ENCODE results near the gene TCOF1.

The TCOF1 gene

GRCh38 chr5:150428978-150429377 is 71.5 kb downstream of the TCOF1 start:
- TF ChIP-seq, protein P1, sequence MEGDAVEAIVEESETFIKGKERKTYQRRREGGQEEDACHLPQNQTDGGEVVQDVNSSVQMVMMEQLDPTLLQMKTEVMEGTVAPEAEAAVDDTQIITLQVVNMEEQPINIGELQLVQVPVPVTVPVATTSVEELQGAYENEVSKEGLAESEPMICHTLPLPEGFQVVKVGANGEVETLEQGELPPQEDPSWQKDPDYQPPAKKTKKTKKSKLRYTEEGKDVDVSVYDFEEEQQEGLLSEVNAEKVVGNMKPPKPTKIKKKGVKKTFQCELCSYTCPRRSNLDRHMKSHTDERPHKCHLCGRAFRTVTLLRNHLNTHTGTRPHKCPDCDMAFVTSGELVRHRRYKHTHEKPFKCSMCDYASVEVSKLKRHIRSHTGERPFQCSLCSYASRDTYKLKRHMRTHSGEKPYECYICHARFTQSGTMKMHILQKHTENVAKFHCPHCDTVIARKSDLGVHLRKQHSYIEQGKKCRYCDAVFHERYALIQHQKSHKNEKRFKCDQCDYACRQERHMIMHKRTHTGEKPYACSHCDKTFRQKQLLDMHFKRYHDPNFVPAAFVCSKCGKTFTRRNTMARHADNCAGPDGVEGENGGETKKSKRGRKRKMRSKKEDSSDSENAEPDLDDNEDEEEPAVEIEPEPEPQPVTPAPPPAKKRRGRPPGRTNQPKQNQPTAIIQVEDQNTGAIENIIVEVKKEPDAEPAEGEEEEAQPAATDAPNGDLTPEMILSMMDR (IDR thresholded peaks at IDR 0.05; ENCODE audit: low read depth, low read length), result no peak
- DNase-seq (ENCODE audit: extremely low read depth, low read depth), result no peak

- DNase-seq (ENCODE audit: extremely low read depth, low read depth), result no peak
- TF ChIP-seq, protein P1 (IDR thresholded peaks at IDR 0.05; ENCODE audit: low read depth, low read length), result no peak
These were observed 71.9 kb downstream of the TCOF1 start for GRCh38 chr5:150429410-150429873.

DNA sequence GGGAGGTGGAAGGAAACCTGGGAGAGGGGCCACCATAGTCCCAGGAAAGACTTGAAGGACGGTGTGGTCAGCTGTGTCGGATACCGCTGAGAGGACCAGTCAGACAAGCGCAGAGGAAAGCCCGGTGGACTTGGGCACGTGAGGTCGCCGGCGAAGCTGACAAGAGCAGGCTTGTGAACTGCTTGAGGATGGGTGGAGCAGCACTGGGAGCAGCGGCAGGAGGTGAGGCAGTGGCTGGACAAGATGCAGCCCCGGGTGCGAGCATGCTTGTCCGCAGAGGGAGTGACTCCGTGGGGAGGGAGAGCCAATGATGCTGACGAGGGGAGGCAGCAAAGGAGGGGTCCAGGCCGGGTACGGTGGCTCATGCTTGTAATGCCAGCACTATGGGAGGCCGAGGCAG is 73.6 kb downstream of the TCOF1 start:
- TF ChIP-seq, protein P1 (IDR thresholded peaks at IDR 0.05; ENCODE audit: low read depth, low read length), result no peak
- DNase-seq (ENCODE audit: extremely low read depth, low read depth), result no peak

DNA sequence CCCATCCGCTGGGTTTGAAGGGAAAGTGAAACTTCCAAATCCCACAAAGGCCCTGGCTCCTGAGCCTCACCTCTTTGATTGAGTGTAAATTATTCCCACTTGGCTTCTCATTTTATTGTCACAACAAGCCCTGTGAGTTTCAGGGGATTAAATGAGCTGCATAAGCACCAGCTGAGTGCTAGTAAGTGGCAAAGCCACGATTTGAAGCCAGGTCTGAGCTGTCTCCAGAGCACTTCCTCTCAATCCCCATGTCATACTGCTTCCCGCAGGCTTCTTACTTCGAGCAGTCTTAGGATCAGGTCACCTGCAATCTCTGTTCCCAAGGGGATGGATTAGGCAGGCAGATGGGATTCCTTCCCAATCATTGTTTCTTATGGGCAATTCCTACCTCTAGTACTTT is 74.1 kb downstream of the TCOF1 start:
- TF ChIP-seq, protein P1 (IDR thresholded peaks at IDR 0.05; ENCODE audit: low read depth, low read length), result no peak
- no peak for DNase-seq (ENCODE audit: extremely low read depth, low read depth)

- TF ChIP-seq, protein P1 (IDR thresholded peaks at IDR 0.05; ENCODE audit: low read depth, low read length), result no peak
- DNase-seq (ENCODE audit: extremely low read depth, low read depth), result peak; percentile 86
These were observed 77.0 kb downstream of the TCOF1 start for GRCh38 chr5:150434464-150434863.

- TF ChIP-seq, protein P1 (IDR thresholded peaks at IDR 0.05; ENCODE audit: low read depth, low read length), result peak; percentile 73
- DNase-seq (ENCODE audit: extremely low read depth, low read depth), result peak; percentile 77
These were observed 78.7 kb downstream of the TCOF1 start for GRCh38 chr5:150436141-150436680.

GRCh38 chr5:150438873-150439546 is 81.5 kb downstream of the TCOF1 start:
- DNase-seq (ENCODE audit: extremely low read depth, low read depth), result no peak
- TF ChIP-seq, protein P1 (IDR thresholded peaks at IDR 0.05; ENCODE audit: low read depth, low read length), result peak; percentile 52

Data from AG09319 (cell line).